Ovary (tissue), 9 donors: Measurements from ENCODE around the gene SAC3D1. TPM values are rescaled to one million over a fixed set of nuclear protein-coding genes. Genes with fewer than 3 reads are reported as not detected.
A peak's percentile ranks its signal among the peaks of the same experiment; 100 is the strongest.

Experiments
- DNase-seq, 5 donors: peaks; one replicate each; pipeline ENCODE4 v3.0.0-alpha.2; 2019 to 2020
- H3K27ac ChIP-seq, 2 donors: fragments of 200-600 bp; one replicate each; pipeline versions ENCODE4 v1.5.1 to v1.8.0; 2019 to 2022
- H3K27me3 ChIP-seq: fragments of 200-600 bp; one replicate; pipeline ENCODE4 v1.8.0; 2022
- H3K36me3 ChIP-seq: fragments of 200-600 bp; sonication (generic); one replicate; pipeline ENCODE4 v1.5.1; 2019
- H3K4me1 ChIP-seq: one replicate; pipeline ENCODE4 v1.8.1; 2013; ENCODE audit warnings: mild to moderate bottlenecking, moderate library complexity; ENCODE audit not compliant: insufficient read depth
- H3K4me3 ChIP-seq: fragments of 200-600 bp; sonication (generic); one replicate; pipeline ENCODE4 v1.5.1; 2017
- H3K9me3 ChIP-seq, 2 donors: fragments of 200-600 bp in 1 of 2; sonication (generic) in 1 of 2; one replicate each; pipeline versions ENCODE4 v1.5.1 to v1.8.1; 2013 to 2019; ENCODE audit warnings: mild to moderate bottlenecking in 1 of 2, moderate library complexity in 1 of 2
- EP300 ChIP-seq: sonication (generic); formaldehyde crosslinking; IDR thresholded peaks from one replicate; pipeline ENCODE4 v1.6.1; 2017; ENCODE audit warnings: antibody characterized with exemption
- POLR2A ChIP-seq: fragments of 450-650 bp; IDR thresholded peaks from one replicate; pipeline ENCODE4 v1.6.1; 2017; ENCODE audit warnings: antibody characterized with exemption, mild to moderate bottlenecking, moderate library complexity
- WGBS, 3 donors: extraction: QIAGEN DNeasy Blood & Tissue Kit in 1 of 3; methylation state at CpG; one replicate each; pipeline versions ENCODE4 v1.1.5 to v1.1.7; 2013 to 2017; 5-methylcytosine and 5-hydroxymethylcytosine counted together
- intact Hi-C, 4 donors: fragments of 100-400 bp; cut with DNase I; formaldehyde crosslinking; loops; one replicate each; pipeline versions ENCODE4 v1.11.0 to v1.15.1; 2022 to 2023
- polyA plus RNA-seq, 2 donors: library from polyadenylated mRNA; stranded (reverse); fragments of 200-250 nt in 1 of 2; fragments of 350-450 nt in 1 of 2; fragmentation: Illumina TruSeq in 1 of 2; extraction: RNeasy Lipid Tissue Mini Kit (QIAGEN cat#74804) in 1 of 2; gene quantifications; one replicate each; pipeline ENCODE4 v1.2.3, GENCODE V29; 2013 to 2014
- total RNA-seq, 7 donors: library from RNA; depleted of rRNA in 2 of 7; stranded (reverse); fragments of >200 nt in 2 of 7; fragmentation: NEBNext Ultra II Directional in 3 of 7; extraction: Animal tissue kit (Norgen Biotek cat#: 25700) in 3 of 7; gene quantifications; one replicate each; pipeline versions ENCODE4 v1.1.0 to v1.2.4, GENCODE V29; 2016 to 2023
- TF ChIP-seq, protein P1 (sequence below), 3 donors: fragments of 450-650 bp in 2 of 3; fragments of 200-600 bp in 1 of 3; IDR thresholded peaks; one replicate each; pipeline versions ENCODE4 v1.5.1 to v1.8.0; 2016 to 2022; ENCODE audit warnings: antibody characterized with exemption in 3 of 3, mild to moderate bottlenecking in 1 of 3
- donor health status: DM: no; HTN: no; CAD: no; lungs with moderate emphysema.
- donor health status: DM: no; HTN: no; CAD: no.
- donor health status: Bipolar disorder and iron deficiency.
- donor health status: DM: yes; HTN: yes; CAD: no.
- donor health status: DM: no; HTN: no; CAD: no.
- donor health status: DM: yes; HTN: yes; CAD: no.

SAC3D1 gene
- total and polyA plus RNA-seq, 9 donors = 1.1 to 11.6 (median 7.7) TPM

GRCh38 chr11:65036931-65037330 is 4.1 kb upstream of the SAC3D1 start:
- H3K36me3 ChIP-seq = no peaks in the 10 kb centered on the region
- WGBS, 3 donors = 76 to 81% (median 80%) methylated on average over 6 of the region's 6 CpGs

GRCh38 chr11:65040520-65040846 is 527 bp upstream of the SAC3D1 start:
- no peaks in the 10 kb centered on the region for H3K27me3 ChIP-seq
- TF ChIP-seq POLR2A (no peak), EP300 (no peak)
- TF ChIP-seq, protein P1, sequence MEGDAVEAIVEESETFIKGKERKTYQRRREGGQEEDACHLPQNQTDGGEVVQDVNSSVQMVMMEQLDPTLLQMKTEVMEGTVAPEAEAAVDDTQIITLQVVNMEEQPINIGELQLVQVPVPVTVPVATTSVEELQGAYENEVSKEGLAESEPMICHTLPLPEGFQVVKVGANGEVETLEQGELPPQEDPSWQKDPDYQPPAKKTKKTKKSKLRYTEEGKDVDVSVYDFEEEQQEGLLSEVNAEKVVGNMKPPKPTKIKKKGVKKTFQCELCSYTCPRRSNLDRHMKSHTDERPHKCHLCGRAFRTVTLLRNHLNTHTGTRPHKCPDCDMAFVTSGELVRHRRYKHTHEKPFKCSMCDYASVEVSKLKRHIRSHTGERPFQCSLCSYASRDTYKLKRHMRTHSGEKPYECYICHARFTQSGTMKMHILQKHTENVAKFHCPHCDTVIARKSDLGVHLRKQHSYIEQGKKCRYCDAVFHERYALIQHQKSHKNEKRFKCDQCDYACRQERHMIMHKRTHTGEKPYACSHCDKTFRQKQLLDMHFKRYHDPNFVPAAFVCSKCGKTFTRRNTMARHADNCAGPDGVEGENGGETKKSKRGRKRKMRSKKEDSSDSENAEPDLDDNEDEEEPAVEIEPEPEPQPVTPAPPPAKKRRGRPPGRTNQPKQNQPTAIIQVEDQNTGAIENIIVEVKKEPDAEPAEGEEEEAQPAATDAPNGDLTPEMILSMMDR (IDR thresholded peaks at IDR 0.05) = no peak
- no peaks in the 10 kb centered on the region for H3K9me3 ChIP-seq
- H3K4me3 ChIP-seq = peak overlapping the region; percentile 75
- no peaks in the 10 kb centered on the region for H3K36me3 ChIP-seq
- peak overlapping the region; percentile 77 to 89 for H3K27ac ChIP-seq
- intact Hi-C loops = no loop called here
- H3K4me1 ChIP-seq = peaks cover 2% of the 10 kb centered on the region
- WGBS, 3 donors = 10 to 13% (median 12%) methylated on average over 7 of the region's 7 CpGs
- no peak for DNase-seq

More at GRCh38 chr11:65036931-65037330, 4.1 kb upstream of the SAC3D1 start:
- Histone ChIP-seq H3K4me1 (no peaks in the 10 kb centered on the region), H3K9me3 (no peaks in the 10 kb centered on the region), H3K4me3 (no peak overlapping the region), H3K27me3 (no peaks in the 10 kb centered on the region), H3K27ac (no peak overlapping the region)
- intact Hi-C loops = no loop called here
- DNase-seq = peak in 1 of 5 donors; percentile 43
- no peak for TF ChIP-seq EP300
- TF ChIP-seq, protein P1 (IDR thresholded peaks at IDR 0.05) = no peak
- TF ChIP-seq POLR2A = no peak

DNA sequence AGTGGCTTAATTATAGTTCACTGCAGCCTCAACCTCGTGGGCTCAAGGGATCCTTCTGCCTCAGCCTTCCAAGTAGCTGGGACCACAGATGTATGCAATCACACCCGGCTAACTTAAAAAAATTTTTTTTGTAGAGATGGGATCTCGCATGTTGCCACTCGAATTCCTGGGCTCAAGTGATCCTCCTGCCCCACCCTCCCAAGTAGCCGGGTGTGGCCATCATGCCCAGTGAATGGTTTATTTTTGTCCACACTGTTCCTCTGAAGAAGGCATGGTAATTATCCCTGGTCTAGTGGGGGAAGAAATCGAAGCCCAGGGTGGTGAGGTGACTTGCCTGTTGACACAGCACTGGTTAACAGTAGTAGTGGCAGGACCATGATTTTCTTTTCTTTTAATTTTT is 1.9 kb downstream of the SAC3D1 start:
- H3K4me3 ChIP-seq = no peak overlapping the region
- TF ChIP-seq EP300 = no peak
- no peak for TF ChIP-seq POLR2A
- TF ChIP-seq, protein P1 (IDR thresholded peaks at IDR 0.05) = no peak
- H3K27me3 ChIP-seq = no peaks in the 10 kb centered on the region
- no peaks in the 10 kb centered on the region for H3K9me3 ChIP-seq
- 87 to 95% (median 90%) methylated on average over 6 of the region's 6 CpGs for WGBS, 3 donors
- no peak overlapping the region for H3K27ac ChIP-seq
- intact Hi-C loops = no loop called here
- H3K4me1 ChIP-seq = peaks cover 6% of the 10 kb centered on the region
- no peak for DNase-seq
- no peaks in the 10 kb centered on the region for H3K36me3 ChIP-seq

- H3K9me3 ChIP-seq = no peaks in the 10 kb centered on the region
- TF ChIP-seq EP300 (no peak), POLR2A (no peak)
- TF ChIP-seq, protein P1 (IDR thresholded peaks at IDR 0.05) = no peak
- intact Hi-C loops = no loop called here
- no peaks in the 10 kb centered on the region for H3K36me3 ChIP-seq
- H3K4me3 ChIP-seq = no peak overlapping the region
- H3K27ac ChIP-seq = no peak overlapping the region
- no peak for DNase-seq
- peaks cover 8% of the 10 kb centered on the region for H3K4me1 ChIP-seq
- H3K27me3 ChIP-seq = no peaks in the 10 kb centered on the region
- 87 to 92% (median 90%) methylated on average over 23 of the region's 23 CpGs for WGBS, 3 donors
These were observed 3.0 kb downstream of the SAC3D1 start for GRCh38 chr11:65043881-65044501.
